ENCODE results near the gene CBY1. TPM values are rescaled to one million over a fixed set of nuclear protein-coding genes. Genes with fewer than 3 reads are reported as not detected.
A peak's percentile ranks its signal among the peaks of the same experiment; 100 is the strongest.

The CBY1 gene
- total RNA-seq, 1 experiment from 2014 or later: 15.9 TPM

DNA sequence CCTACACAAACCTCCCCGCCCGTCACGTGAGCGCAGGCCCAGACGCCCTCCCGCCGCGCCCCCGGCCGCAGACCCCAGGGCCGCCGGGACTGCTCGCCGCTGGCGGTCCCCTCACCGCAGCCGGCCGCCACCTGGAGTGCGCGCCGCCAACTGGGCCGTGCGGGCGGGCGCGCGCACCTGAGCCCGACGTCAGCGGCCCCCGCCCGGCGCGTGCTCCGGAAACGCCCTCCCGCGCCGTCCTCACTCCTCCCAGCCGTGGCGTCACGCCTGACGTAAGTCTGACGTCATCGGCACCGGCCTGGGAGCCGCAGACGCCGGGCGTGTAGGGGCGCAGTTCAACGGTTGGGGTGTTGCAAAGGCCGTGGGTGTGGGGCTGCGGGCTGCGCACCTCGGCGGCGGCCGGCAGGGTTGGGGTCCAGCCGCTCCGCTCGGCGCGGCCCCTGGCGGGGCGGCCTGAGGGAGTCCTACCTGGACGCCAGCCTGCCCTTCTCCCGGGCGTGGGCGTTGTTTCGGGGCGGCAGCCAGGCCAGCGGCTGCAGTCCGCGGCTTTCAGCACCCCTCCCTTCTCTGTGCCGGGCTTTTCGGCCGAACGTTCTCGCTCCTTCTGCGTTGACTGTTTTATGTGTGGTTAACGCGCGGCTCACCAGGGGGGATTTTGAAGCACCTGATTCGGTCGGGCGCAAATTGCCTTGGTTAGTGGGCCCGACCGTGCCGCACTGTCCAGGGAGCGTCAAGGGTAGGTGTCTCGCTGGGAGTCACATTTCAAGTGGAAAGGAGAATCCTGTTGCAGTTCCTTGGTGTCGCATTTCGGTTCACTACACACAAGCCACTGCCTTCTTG is 44.6 kb downstream of the CBY1 start, which contains the start of gene JOSD1:
Gene JOSD1, minus strand, starts transcription at position 155 of the 840 bp plus-strand sequence. CDS start 956 bp downstream, outside the sequence.
- peak; percentile 63 for DNase-seq (ENCODE audit: low spot score)

DNA sequence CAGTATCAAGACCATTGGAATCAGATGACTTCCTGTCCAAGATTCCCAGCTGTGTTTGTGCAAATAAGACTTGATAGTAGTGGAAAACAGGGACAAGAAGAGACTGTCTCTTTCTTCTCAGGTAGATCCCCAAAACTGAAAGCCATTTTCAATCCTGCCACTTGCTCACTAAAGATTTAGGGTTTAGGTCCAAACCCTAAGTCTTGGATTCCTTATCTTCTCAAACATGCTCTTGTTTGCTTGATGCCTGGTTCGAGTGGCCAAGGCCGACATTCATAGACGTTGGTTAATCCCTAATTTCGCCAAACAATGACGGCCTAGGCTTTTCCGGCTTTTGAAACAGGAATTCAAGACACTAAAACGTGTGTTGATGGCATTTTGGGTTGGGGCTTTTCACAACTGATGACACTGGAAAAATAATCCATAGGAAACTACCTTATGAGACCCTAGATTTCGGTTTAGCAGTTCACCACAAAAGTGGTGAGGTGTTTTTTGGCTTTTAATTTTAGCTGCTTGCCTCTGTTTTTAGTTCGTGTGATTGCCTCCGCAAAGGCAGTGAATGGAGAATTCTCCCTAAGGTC is 48.3 kb downstream of the CBY1 start:
- DNase-seq (ENCODE audit: low spot score): no peak

DNA sequence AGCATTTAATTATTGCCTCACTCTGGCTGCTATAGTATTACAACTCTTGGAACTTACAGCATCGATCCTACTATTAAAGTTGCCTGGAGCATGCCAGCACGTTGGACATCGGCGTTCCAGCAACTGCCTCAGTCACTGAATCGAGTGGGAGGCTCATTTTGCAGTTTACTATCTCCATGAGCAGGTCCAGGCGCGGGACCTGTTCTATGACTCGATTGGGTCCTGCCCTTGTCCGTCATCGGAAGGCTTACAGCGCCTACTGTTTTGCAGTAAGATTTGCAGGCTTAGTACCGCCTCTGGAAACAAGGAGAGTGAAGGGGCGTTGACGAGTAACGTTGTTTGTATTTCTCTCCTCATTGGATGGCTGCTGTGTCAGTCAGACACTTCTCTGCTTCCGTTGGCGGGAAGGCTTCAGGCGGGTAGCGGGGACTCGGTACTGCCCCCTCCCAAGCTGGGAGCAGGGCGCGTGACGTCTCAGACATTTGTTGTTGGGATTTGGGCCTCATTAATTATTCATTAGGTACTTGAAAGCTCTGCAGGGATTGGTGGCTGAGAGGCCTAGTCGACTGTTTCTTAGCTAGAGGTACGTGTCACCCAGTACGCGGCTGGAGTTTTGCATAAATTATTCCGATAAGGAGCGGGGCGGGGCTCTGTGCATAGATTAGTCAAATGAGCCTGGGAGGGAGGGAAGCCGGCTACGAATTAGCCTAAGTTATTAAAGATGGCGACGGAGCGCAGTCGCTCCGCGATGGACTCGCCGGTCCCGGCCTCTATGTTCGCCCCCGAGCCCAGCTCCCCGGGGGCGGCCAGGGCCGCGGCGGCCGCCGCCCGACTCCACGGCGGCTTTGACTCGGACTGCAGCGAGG is 49.0 kb downstream of the CBY1 start, which contains the start of gene GTPBP1:
Gene GTPBP1, plus strand, starts transcription at position 710 of the 866 bp plus-strand sequence. Its CDS starts 12 bp downstream, at position 722.
- peak; percentile 99 for DNase-seq (ENCODE audit: low spot score)

- DNase-seq (ENCODE audit: low spot score): no peak
Measured at GRCh38 chr22:38706101-38706900, 49.9 kb downstream of the CBY1 start.

GRCh38 chr22:38706901-38707195 is 50.4 kb downstream of the CBY1 start:
- no peak for DNase-seq (ENCODE audit: low spot score)

- DNase-seq (ENCODE audit: low spot score): peak; percentile 40
Measured at GRCh38 chr22:38707346-38707745, 50.9 kb downstream of the CBY1 start.

- DNase-seq (ENCODE audit: low spot score): no peak
Measured at GRCh38 chr22:38707984-38708383, 51.5 kb downstream of the CBY1 start.

- no peak for DNase-seq (ENCODE audit: low spot score)
Measured at GRCh38 chr22:38709306-38709705, 52.9 kb downstream of the CBY1 start.

DNA sequence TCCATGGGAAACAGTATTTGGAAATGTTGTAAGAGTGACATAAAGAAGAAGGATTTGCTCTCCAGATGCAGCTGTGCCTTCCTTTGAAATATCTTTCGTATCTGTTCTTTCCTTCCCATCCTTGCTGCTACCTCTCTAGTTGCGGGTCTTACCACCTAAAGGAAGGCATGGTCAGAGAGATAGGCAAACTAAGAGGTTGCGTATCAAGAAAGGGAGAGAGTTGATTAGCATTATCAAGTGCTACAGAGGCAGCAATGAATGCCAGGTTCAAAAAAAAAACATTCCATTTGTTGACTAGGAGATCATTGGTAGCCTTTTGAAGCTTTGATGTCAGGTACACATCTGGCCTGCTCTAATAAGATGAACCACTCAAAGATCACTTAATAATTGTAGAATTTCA is 53.9 kb downstream of the CBY1 start:
- DNase-seq (ENCODE audit: low spot score): no peak

DNA sequence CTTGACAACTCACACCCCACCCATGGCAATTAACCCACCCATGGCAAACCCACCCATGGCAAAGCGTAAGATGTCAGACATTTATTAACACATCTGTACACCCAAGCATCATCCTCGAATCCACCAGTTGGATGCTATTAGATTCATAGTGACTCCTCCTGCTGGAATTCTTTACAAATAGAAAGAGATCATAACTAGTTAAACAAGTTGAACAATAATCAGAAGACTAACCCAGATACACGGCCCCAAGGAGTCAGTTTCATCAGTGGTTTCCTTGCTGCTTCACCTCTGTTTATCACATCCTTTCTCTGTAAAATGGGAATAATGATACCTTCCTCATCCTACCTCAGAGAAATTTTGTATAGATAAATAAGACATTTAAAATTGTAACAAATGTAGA is 54.4 kb downstream of the CBY1 start:
- DNase-seq (ENCODE audit: low spot score): no peak

GRCh38 chr22:38712486-38713207 is 56.2 kb downstream of the CBY1 start:
- no peak for DNase-seq (ENCODE audit: low spot score)

GRCh38 chr22:38713921-38714320 is 57.5 kb downstream of the CBY1 start:
- no peak for DNase-seq (ENCODE audit: low spot score)

DNA sequence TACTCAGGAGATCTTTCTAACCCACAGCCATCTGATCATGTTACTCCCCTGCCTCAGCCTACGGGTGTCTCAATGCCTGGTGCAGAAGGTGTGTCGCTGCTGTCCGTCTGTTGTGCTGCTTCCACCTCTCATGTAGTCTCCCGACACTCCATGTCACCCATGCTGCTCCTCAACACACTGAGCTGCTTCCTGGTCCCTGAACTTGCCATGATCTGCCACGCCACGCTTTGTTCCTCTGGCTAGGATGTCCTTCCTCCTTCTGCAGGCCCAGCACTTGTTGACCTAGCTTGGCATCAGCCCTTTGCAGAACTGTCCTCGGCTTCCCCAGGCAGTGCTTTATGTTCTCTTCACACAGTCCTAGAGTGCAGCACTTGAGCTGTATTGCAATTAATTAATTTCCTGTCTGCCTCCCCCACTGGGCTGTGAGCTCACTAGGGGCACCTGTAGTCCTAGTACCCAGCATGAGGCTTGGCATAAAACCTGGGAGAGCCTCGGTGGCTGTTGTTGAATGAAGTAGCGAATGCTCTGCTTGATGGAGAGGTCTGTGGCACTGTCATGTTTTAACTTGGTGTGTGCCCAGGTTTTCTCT is 58.8 kb downstream of the CBY1 start:
- no peak for DNase-seq (ENCODE audit: low spot score)

DNA sequence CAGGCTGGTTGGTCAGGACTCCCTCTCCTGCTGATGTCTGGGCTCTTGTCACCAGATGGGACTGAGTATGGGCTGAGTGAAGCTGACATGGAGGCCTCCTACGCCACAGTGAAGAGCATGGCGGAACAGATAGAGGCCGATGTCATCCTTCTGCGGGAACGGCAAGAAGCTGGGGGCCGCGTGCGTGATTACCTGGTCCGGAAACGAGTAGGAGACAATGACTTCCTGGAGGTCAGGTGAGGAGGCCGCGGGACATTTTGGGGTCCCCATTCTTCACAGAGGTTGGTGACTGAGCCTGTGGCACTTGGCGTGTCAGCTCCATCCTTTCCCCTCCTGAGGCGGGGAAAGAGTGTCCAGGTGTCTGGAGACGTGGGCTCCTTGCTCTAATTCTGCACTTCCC is 59.4 kb downstream of the CBY1 start:
- no peak for DNase-seq (ENCODE audit: low spot score)

- no peak for DNase-seq (ENCODE audit: low spot score)
Measured at GRCh38 chr22:38716271-38716670, 59.8 kb downstream of the CBY1 start.

- no peak for DNase-seq (ENCODE audit: low spot score)
Measured at GRCh38 chr22:38716826-38717225, 60.4 kb downstream of the CBY1 start.

DNA sequence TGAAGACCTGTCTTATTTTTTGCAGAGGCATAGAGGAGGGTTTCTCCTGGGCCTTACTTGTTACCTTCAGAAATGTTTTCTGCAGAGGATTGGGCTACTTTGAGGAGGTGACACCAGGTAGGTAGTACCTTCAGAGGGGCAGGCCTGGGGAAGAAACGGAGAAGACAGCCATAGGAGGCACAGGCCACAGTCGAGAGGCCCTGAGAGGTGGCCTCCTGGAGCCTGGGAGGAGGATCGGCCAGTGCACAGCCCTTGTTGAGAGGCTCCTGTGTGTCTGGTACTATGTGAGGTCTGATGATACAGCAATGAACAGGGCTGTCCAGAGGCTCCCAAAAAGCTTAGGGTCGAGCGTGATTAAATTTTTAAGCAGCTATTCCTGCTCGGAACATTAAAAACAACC is 60.8 kb downstream of the CBY1 start:
- DNase-seq (ENCODE audit: low spot score): no peak

- DNase-seq (ENCODE audit: low spot score): peak; percentile 83
Measured at GRCh38 chr22:38718414-38718813, 62.0 kb downstream of the CBY1 start.

GRCh38 chr22:38719196-38719595 is 62.8 kb downstream of the CBY1 start:
- DNase-seq (ENCODE audit: low spot score): no peak

DNA sequence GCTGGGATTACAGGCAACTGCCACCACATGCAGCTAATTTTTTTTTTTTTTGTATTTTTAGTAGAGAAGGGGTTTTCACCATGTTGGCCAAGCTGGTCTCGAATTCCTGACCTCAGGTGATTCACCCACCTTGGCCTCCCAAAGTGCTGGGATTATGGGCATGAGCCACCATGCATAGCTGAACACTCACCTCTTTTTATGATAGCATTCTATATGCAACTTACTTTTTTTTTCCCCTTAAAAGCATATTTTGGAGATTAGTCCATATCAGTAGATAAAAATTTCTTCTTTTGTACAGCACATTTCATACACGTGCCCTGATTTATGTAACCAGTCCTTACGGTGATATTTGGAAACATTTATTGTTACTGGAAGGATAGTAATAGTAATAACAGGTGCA is 63.9 kb downstream of the CBY1 start:
- DNase-seq (ENCODE audit: low spot score): no peak

- DNase-seq (ENCODE audit: low spot score): no peak
Measured at GRCh38 chr22:38721551-38721950, 65.1 kb downstream of the CBY1 start.
